Panc1 (cell line): ENCODE results near the gene EDN3.

Source experiments
- CTCF ChIP-seq: fragments of 450-650 bp; IDR thresholded peaks from 2 replicates; pipeline ENCODE4 v1.5.1; 2017; ENCODE audit warnings: mild to moderate bottlenecking
- POLR2AphosphoS5 ChIP-seq: IDR thresholded peaks from 2 replicates; pipeline ENCODE4 v1.6.1; 2012; ENCODE audit warnings: mild to moderate bottlenecking, low read depth, low read length, moderate library complexity
- REST ChIP-seq, 2 experiments: IDR thresholded peaks; 2 replicates each; pipeline ENCODE4 v1.6.1; 2011 to 2012; ENCODE audit warnings: low read depth in 2 of 2, control low read depth in 1 of 2, low read length in 1 of 2, mild to moderate bottlenecking in 1 of 2, moderate library complexity in 1 of 2; ENCODE audit not compliant: insufficient read depth in 1 of 2

- TF ChIP-seq CTCF (no peak), REST (IDR thresholded peaks at IDR 0.05; ENCODE audit: insufficient read depth in 1 of 2, low read depth in 2 of 2, low read length in 1 of 2) (no peak), POLR2AphosphoS5 (no peak)
Measured at GRCh38 chr20:59253779-59254319, 46.6 kb upstream of the EDN3 start.
